Measurements from ENCODE around the gene ACSM2B. TPM values are rescaled to one million over a fixed set of nuclear protein-coding genes. Genes with fewer than 3 reads are reported as not detected.
"Not testable (repeated sequence)": the region's sequence is repeated elsewhere in the genome, so short reads cannot be mapped to it uniquely, and the experiment has no call there.

Gene ACSM2B
- polyA plus RNA-seq, 1 donor from 2014 or later = not detected

GRCh38 chr16:20599475-20599874, 23.3 kb upstream of the ACSM2B start:
- H3K27me3 ChIP-seq (ENCODE audit: insufficient read depth, low read depth, low read length); H3K27ac ChIP-seq (ENCODE audit: low read length); H3K9me3 ChIP-seq (ENCODE audit: low read length); H4K20me1 ChIP-seq (ENCODE audit: insufficient read depth); H3K9me2 ChIP-seq (ENCODE audit: insufficient read depth, low read length); H2AFZ ChIP-seq (ENCODE audit: low read depth, low read length); H3F3A ChIP-seq (ENCODE audit: insufficient read depth, low read length, poor library complexity, severe bottlenecking); H3K4me2 ChIP-seq (ENCODE audit: low read length); H3K9ac ChIP-seq (ENCODE audit: low read length); H3K79me2 ChIP-seq (replicated peaks; ENCODE audit: insufficient read depth, low read length); H3K4me3 ChIP-seq (ENCODE audit: low read length); H3K36me3 ChIP-seq (ENCODE audit: insufficient read depth, low read length): not testable (repeated sequence)

- Histone ChIP-seq H4K20me1 (ENCODE audit: insufficient read depth) (no peaks in the 10 kb centered on the region), H3K9me3 (ENCODE audit: low read length) (no peaks in the 10 kb centered on the region), H3K4me2 (ENCODE audit: low read length) (no peak overlapping the region), H3K79me2 (replicated peaks; ENCODE audit: insufficient read depth, low read length) (no peaks in the 10 kb centered on the region), H3K9ac (ENCODE audit: low read length) (no peak overlapping the region), H3K9me2 (ENCODE audit: insufficient read depth, low read length) (no peaks in the 10 kb centered on the region), H3F3A (ENCODE audit: insufficient read depth, low read length, poor library complexity, severe bottlenecking) (no peaks in the 10 kb centered on the region), H3K27me3 (ENCODE audit: insufficient read depth, low read depth, low read length) (no peaks in the 10 kb centered on the region), H3K27ac (ENCODE audit: low read length) (no peak overlapping the region), H2AFZ (ENCODE audit: low read depth, low read length) (no peak overlapping the region), H3K36me3 (ENCODE audit: insufficient read depth, low read length) (no peaks in the 10 kb centered on the region), H3K4me3 (ENCODE audit: low read length) (no peak overlapping the region)
- TF ChIP-seq POLR2AphosphoS5 (IDR thresholded peaks at IDR 0.05) (no peak), CTCF (IDR thresholded peaks at IDR 0.05; ENCODE audit: poor library complexity, severe bottlenecking) (no peak), TAF1 (IDR thresholded peaks at IDR 0.05; ENCODE audit: low read depth) (no peak), REST (IDR thresholded peaks at IDR 0.05; ENCODE audit: borderline replicate concordance) (no peak), MXI1 (conservative IDR thresholded peaks at IDR 0.05; ENCODE audit: poor library complexity, severe bottlenecking) (no peak), SMC3 (conservative IDR thresholded peaks at IDR 0.05; ENCODE audit: poor library complexity) (no peak), RAD21 (conservative IDR thresholded peaks at IDR 0.05) (no peak), EZH2 (IDR thresholded peaks at IDR 0.05; ENCODE audit: borderline replicate concordance, insufficient read depth, low read length, poor library complexity, severe bottlenecking) (no peak), EP300 (conservative IDR thresholded peaks at IDR 0.05; ENCODE audit: poor library complexity, severe bottlenecking) (no peak)
Measured at GRCh38 chr16:20598832-20599469, 22.8 kb upstream of the ACSM2B start.

- H3K79me2 ChIP-seq (replicated peaks; ENCODE audit: insufficient read depth, low read length); H2AFZ ChIP-seq (ENCODE audit: low read depth, low read length); H4K20me1 ChIP-seq (ENCODE audit: insufficient read depth); H3F3A ChIP-seq (ENCODE audit: insufficient read depth, low read length, poor library complexity, severe bottlenecking); H3K9me2 ChIP-seq (ENCODE audit: insufficient read depth, low read length); H3K9me3 ChIP-seq (ENCODE audit: low read length); H3K4me3 ChIP-seq (ENCODE audit: low read length); H3K27me3 ChIP-seq (ENCODE audit: insufficient read depth, low read depth, low read length); H3K27ac ChIP-seq (ENCODE audit: low read length); H3K4me2 ChIP-seq (ENCODE audit: low read length); H3K9ac ChIP-seq (ENCODE audit: low read length); H3K36me3 ChIP-seq (ENCODE audit: insufficient read depth, low read length): not testable (repeated sequence)
Measured at GRCh38 chr16:20595694-20596093, 19.5 kb upstream of the ACSM2B start.

GRCh38 chr16:20595068-20595467, 18.9 kb upstream of the ACSM2B start:
- H3K27me3 ChIP-seq (ENCODE audit: insufficient read depth, low read depth, low read length); H3K36me3 ChIP-seq (ENCODE audit: insufficient read depth, low read length); H3F3A ChIP-seq (ENCODE audit: insufficient read depth, low read length, poor library complexity, severe bottlenecking); H3K9me3 ChIP-seq (ENCODE audit: low read length); H3K9me2 ChIP-seq (ENCODE audit: insufficient read depth, low read length); H3K27ac ChIP-seq (ENCODE audit: low read length); H3K9ac ChIP-seq (ENCODE audit: low read length); H3K79me2 ChIP-seq (replicated peaks; ENCODE audit: insufficient read depth, low read length); H3K4me2 ChIP-seq (ENCODE audit: low read length); H3K4me3 ChIP-seq (ENCODE audit: low read length); H2AFZ ChIP-seq (ENCODE audit: low read depth, low read length); H4K20me1 ChIP-seq (ENCODE audit: insufficient read depth): not testable (repeated sequence)

GRCh38 chr16:20592780-20593179, 16.6 kb upstream of the ACSM2B start:
- H3K36me3 ChIP-seq (ENCODE audit: insufficient read depth, low read length); H3K79me2 ChIP-seq (replicated peaks; ENCODE audit: insufficient read depth, low read length); H3F3A ChIP-seq (ENCODE audit: insufficient read depth, low read length, poor library complexity, severe bottlenecking); H4K20me1 ChIP-seq (ENCODE audit: insufficient read depth); H2AFZ ChIP-seq (ENCODE audit: low read depth, low read length); H3K4me3 ChIP-seq (ENCODE audit: low read length); H3K9me2 ChIP-seq (ENCODE audit: insufficient read depth, low read length); H3K4me2 ChIP-seq (ENCODE audit: low read length); H3K27me3 ChIP-seq (ENCODE audit: insufficient read depth, low read depth, low read length); H3K9ac ChIP-seq (ENCODE audit: low read length); H3K9me3 ChIP-seq (ENCODE audit: low read length); H3K27ac ChIP-seq (ENCODE audit: low read length): not testable (repeated sequence)
